Central memory CD4-positive, alpha-beta T cell (primary cell): ENCODE measurements around the gene SPDYE5.

ENCODE experiments used
- DNase-seq: peaks from one replicate; pipeline ENCODE4 v3.0.0; 2022

Gene SPDYE5

DNA sequence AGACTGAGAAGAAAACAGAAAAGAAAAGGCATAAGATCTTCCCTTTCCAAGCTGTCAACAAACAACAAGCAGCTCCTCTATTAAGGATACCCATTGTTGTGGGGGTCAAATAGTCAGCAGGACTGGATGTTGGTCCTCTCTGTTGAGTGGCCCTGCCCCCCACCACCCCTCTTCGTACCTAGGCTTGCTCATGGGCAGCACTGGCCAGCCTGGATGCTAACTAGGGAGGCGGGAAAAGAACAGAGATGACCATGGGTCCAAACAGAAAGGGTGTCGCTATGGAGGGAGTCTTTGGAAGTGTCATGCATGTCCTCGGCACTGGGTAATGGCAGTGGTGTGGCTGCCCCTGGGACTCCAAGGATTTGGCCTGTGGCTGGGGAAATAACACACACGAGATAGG, 45.6 kb downstream of the SPDYE5 start:
- DNase-seq = no peak

- DNase-seq = no peak
Observed at GRCh38 chr7:75546237-75547015, 54.3 kb downstream of the SPDYE5 start.
